PC-3 (cell line): ENCODE measurements around the gene APOLD1. TPM values are rescaled to one million over a fixed set of nuclear protein-coding genes. Genes with fewer than 3 reads are reported as not detected.
A peak's percentile ranks its signal among the peaks of the same experiment; 100 is the strongest.

Source experiments
- ATAC-seq: fragments of 200-7000 bp; cut with Tn5 transposase; 2 replicates; pipeline ENCODE4 v1.9.1; 2020; ENCODE audit warnings: mild to moderate bottlenecking, moderate library complexity
- BruUV-seq: library from RNA; stranded (reverse); fragments of 400-500 nt; replicated peaks from 2 replicates; lab custom pipeline; 2021; lab: Mats Ljungman, UMichigan
- CTCF ChIA-PET: fragments of 300-600 bp; sonication (Branson Sonifier 250); formaldehyde crosslinking; loops from one replicate; lab custom pipeline; 2022; ENCODE audit warnings: antibody characterized with exemption; lab: Charles Lee
- POLR2A ChIA-PET: fragments of 300-600 bp; sonication (Branson Sonifier 250); formaldehyde crosslinking; loops from one replicate; lab custom pipeline; 2022; ENCODE audit warnings: antibody characterized with exemption; ENCODE audit not compliant: unreplicated experiment; lab: Charles Lee
- DNase-seq: peaks from one replicate; pipeline ENCODE4 v3.0.0-alpha.2; 2015
- H2AFZ ChIP-seq: fragments of 300-600 bp; sonication (generic); 2 replicates; pipeline ENCODE4 v1.6.0; 2016; ENCODE audit warnings: antibody characterized with exemption, low read length
- H3F3A ChIP-seq: fragments of 300-600 bp; sonication (generic); one replicate; pipeline ENCODE4 v1.6.0; 2017; ENCODE audit warnings: antibody characterized with exemption, low read length, control low read depth, mild to moderate bottlenecking; ENCODE audit not compliant: unreplicated experiment
- H3K27ac ChIP-seq: fragments of 300-600 bp; sonication (generic); 2 replicates; pipeline ENCODE4 v1.5.1; 2016; ENCODE audit warnings: mild to moderate bottlenecking, low read length
- H3K27me3 ChIP-seq: fragments of 300-600 bp; sonication (generic); 2 replicates; pipeline ENCODE4 v1.6.1; 2016; ENCODE audit warnings: low read length, mixed read lengths
- H3K36me3 ChIP-seq: fragments of 300-600 bp; sonication (generic); 2 replicates; pipeline ENCODE4 v1.6.1; 2016; ENCODE audit warnings: low read depth, mixed run types, low read length, mixed read lengths
- H3K4me1 ChIP-seq: fragments of 300-600 bp; sonication (generic); 2 replicates; pipeline ENCODE4 v1.5.1; 2016; ENCODE audit warnings: low read length; ENCODE audit not compliant: insufficient read depth
- H3K4me2 ChIP-seq: fragments of 300-600 bp; sonication (generic); 2 replicates; pipeline ENCODE4 v1.6.0; 2016; ENCODE audit warnings: low read length
- H3K4me3 ChIP-seq: fragments of 300-600 bp; sonication (generic); 2 replicates; pipeline ENCODE4 v1.5.1; 2016; ENCODE audit warnings: mild to moderate bottlenecking, low read length, mixed read lengths
- H3K79me2 ChIP-seq: fragments of 300-600 bp; sonication (generic); 2 replicates; pipeline ENCODE4 v1.6.1; 2017; ENCODE audit warnings: low read length, mixed read lengths
- H3K9ac ChIP-seq: fragments of 300-600 bp; sonication (generic); 2 replicates; pipeline ENCODE4 v1.6.0; 2016; ENCODE audit warnings: mild to moderate bottlenecking, low read length
- H3K9me2 ChIP-seq: fragments of 300-600 bp; sonication (generic); replicated peaks from 2 replicates; pipeline ENCODE4 v1.6.1; 2016; ENCODE audit warnings: mixed run types, low read length, mixed read lengths
- H3K9me3 ChIP-seq: fragments of 300-600 bp; sonication (generic); 2 replicates; pipeline ENCODE4 v1.6.1; 2016; ENCODE audit warnings: low read length, mixed read lengths
- H4K20me1 ChIP-seq: fragments of 300-600 bp; sonication (generic); 2 replicates; pipeline ENCODE4 v1.6.1; 2016; ENCODE audit warnings: low read length, mixed read lengths
- EZH2 ChIP-seq: fragments of 300-600 bp; sonication (generic); IDR thresholded peaks from one replicate; pipeline ENCODE4 v1.6.1; 2017; ENCODE audit warnings: antibody characterized with exemption, mild to moderate bottlenecking, low read length; ENCODE audit not compliant: unreplicated experiment
- EZH2phosphoT487 ChIP-seq: fragments of 300-600 bp; sonication (generic); IDR thresholded peaks from 2 replicates; pipeline ENCODE4 v1.6.1; 2018; ENCODE audit warnings: mild to moderate bottlenecking, antibody characterized with exemption, low read length, borderline replicate concordance
- intact Hi-C: fragments of 100-400 bp; cut with micrococcal nuclease; formaldehyde crosslinking; loops from 2 replicates; pipeline ENCODE4 v1.9.0; 2023
- total RNA-seq: library from RNA; depleted of rRNA; stranded (reverse); fragments of >200 nt; gene quantifications from 2 replicates; pipeline ENCODE4 v1.2.3, GENCODE V29; 2014
- TF ChIP-seq, protein P1 (sequence below): fragments of 300-600 bp; sonication (generic); conservative IDR thresholded peaks from 2 replicates; pipeline ENCODE4 v1.5.1; 2017; ENCODE audit warnings: antibody characterized with exemption, low read depth, mild to moderate bottlenecking, low read length

Gene APOLD1
- total RNA-seq, 1 experiment from 2014 or later, result 3.5 TPM

GRCh38 chr12:12822886-12823285 lies 37.4 kb downstream of the APOLD1 start:
- no peaks in the 10 kb centered on the region for H3K9me3 ChIP-seq
- intact Hi-C loops, result no loop called here
- ChIA-PET CTCF (no interaction called here), POLR2A (no interaction called here)
- no peak overlapping the region for H3K4me3 ChIP-seq
- H3K4me1 ChIP-seq, result peaks cover 51% of the 10 kb centered on the region
- no peak overlapping the region for H2AFZ ChIP-seq
- H3K79me2 ChIP-seq, result peaks cover 33% of the 10 kb centered on the region
- H3K27ac ChIP-seq, result peak overlapping the region; percentile 6; the same call in 1 of the 2 replicates
- no peaks in the 10 kb centered on the region for H3K9me2 ChIP-seq
- H3F3A ChIP-seq, result no peaks in the 10 kb centered on the region
- peak overlapping the region; percentile 15; the same call in 1 of the 2 replicates for H3K4me2 ChIP-seq
- H3K27me3 ChIP-seq, result no peaks in the 10 kb centered on the region
- no TSS peak for BruUV-seq
- DNase-seq (no peak), ATAC-seq (no peak)
- H3K9ac ChIP-seq, result no peak overlapping the region
- peaks cover 68% of the 10 kb centered on the region for H3K36me3 ChIP-seq
- H4K20me1 ChIP-seq, result no peaks in the 10 kb centered on the region
- TF ChIP-seq EZH2 (no peak), EZH2phosphoT487 (no peak)
- TF ChIP-seq, protein P1, sequence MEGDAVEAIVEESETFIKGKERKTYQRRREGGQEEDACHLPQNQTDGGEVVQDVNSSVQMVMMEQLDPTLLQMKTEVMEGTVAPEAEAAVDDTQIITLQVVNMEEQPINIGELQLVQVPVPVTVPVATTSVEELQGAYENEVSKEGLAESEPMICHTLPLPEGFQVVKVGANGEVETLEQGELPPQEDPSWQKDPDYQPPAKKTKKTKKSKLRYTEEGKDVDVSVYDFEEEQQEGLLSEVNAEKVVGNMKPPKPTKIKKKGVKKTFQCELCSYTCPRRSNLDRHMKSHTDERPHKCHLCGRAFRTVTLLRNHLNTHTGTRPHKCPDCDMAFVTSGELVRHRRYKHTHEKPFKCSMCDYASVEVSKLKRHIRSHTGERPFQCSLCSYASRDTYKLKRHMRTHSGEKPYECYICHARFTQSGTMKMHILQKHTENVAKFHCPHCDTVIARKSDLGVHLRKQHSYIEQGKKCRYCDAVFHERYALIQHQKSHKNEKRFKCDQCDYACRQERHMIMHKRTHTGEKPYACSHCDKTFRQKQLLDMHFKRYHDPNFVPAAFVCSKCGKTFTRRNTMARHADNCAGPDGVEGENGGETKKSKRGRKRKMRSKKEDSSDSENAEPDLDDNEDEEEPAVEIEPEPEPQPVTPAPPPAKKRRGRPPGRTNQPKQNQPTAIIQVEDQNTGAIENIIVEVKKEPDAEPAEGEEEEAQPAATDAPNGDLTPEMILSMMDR, result no peak

- no peak overlapping the region for H2AFZ ChIP-seq
- no peaks in the 10 kb centered on the region for H3K27me3 ChIP-seq
- H3K4me3 ChIP-seq, result no peak overlapping the region
- no peak for ATAC-seq
- ChIA-PET CTCF (no interaction called here), POLR2A (no interaction called here)
- peaks cover 50% of the 10 kb centered on the region for H3K4me1 ChIP-seq
- TF ChIP-seq, protein P1, result no peak
- TF ChIP-seq EZH2phosphoT487, result no peak
- no peak for TF ChIP-seq EZH2
- DNase-seq, result peak; percentile 52
- no peaks in the 10 kb centered on the region for H3F3A ChIP-seq
- peak overlapping the region; percentile 6; the same call in 1 of the 2 replicates for H3K27ac ChIP-seq
- intact Hi-C loops, result no loop called here
- H3K9me3 ChIP-seq, result no peaks in the 10 kb centered on the region
- no peaks in the 10 kb centered on the region for H3K9me2 ChIP-seq
- peak overlapping the region; percentile 15; the same call in 1 of the 2 replicates for H3K4me2 ChIP-seq
- H3K9ac ChIP-seq, result no peak overlapping the region
- H3K79me2 ChIP-seq, result peaks cover 29% of the 10 kb centered on the region
- no peaks in the 10 kb centered on the region for H4K20me1 ChIP-seq
- H3K36me3 ChIP-seq, result peaks cover 67% of the 10 kb centered on the region
- no TSS peak for BruUV-seq
Observed at GRCh38 chr12:12823300-12823699, 37.8 kb downstream of the APOLD1 start.

DNA sequence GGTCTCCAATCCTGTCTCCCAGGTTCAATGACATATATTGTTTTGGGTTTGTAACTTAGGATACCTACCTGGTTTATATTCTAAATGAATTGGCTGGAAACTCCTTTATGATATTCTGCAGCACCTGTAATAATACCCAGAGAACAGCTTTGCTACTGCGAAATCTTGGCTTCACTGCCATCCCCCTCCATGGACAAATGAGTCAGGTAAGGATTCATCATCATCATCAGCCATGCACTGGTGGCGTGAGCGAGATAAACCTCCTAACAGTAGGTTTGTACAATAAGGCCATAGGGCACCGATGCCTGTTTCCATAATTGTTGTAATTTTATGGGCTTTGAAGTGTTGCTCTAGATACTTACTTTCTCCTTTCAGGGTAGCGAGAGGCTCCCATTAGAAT lies 38.4 kb downstream of the APOLD1 start:
- intact Hi-C loops, result no loop called here
- Histone ChIP-seq H3F3A (no peaks in the 10 kb centered on the region), H3K4me2 (no peak overlapping the region), H3K27me3 (no peaks in the 10 kb centered on the region), H2AFZ (no peak overlapping the region), H3K27ac (no peak overlapping the region), H3K36me3 (peaks cover 72% of the 10 kb centered on the region), H3K4me1 (peaks cover 45% of the 10 kb centered on the region), H3K79me2 (peaks cover 24% of the 10 kb centered on the region), H3K9me2 (no peaks in the 10 kb centered on the region), H3K9ac (no peak overlapping the region), H3K9me3 (no peaks in the 10 kb centered on the region), H4K20me1 (no peaks in the 10 kb centered on the region), H3K4me3 (no peak overlapping the region)
- BruUV-seq, result TSS peak; percentile 11
- TF ChIP-seq, protein P1, result no peak
- TF ChIP-seq EZH2phosphoT487 (no peak), EZH2 (no peak)
- DNase-seq (no peak), ATAC-seq (no peak)
- POLR2A ChIA-PET, result no interaction called here
- CTCF ChIA-PET, result no interaction called here
